ENCODE measurements around the gene FOXP1.

Gene FOXP1

GRCh38 chr3:71074423-71074822 lies 509.1 kb downstream of the FOXP1 start:
- Histone ChIP-seq H3K4me1 (peaks cover 0 to 98% (median 60%) of the 10 kb centered on the region in 4 donors), H3K4me3 (no peak overlapping the region), H3K27ac (peak overlapping the region; percentile 18 to 45), H3K27me3 (no peaks in the 10 kb centered on the region), H3K9me3 (no peaks in the 10 kb centered on the region), H3K36me3 (no peaks in the 10 kb centered on the region)
- intact Hi-C loops (cut with DNase I; ENCODE audit: low total_unique reads) = loop anchor here (10.0 kb wide), 2 partner anchors 230 to 520 kb away; no protein-coding TSS in a partner anchor
- no peak for TF ChIP-seq CTCF (IDR thresholded peaks at IDR 0.05)
- no peak for DNase-seq

DNA sequence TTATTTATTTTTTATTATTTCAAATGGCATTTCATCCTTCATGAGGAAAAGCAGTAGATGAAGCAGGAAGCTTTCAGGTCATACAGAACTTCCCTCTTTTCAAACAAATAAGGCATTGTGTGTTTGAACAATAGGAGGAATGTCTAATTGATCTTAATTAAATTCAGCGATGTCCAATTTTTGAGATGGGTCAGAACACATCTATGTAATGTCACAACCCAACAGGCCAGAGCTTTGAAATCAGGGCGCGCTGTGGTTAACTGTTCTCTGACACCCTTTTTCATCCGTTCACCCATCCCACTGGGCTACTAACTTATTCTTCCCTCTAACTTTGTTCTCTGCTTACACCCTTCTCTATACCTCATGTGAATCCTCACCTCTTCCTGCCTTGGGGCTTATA lies 510.5 kb downstream of the FOXP1 start:
- H3K4me1 ChIP-seq = peaks cover 0 to 98% (median 64%) of the 10 kb centered on the region in 4 donors
- intact Hi-C loops (cut with DNase I; ENCODE audit: low total_unique reads) = loop anchor here (10.0 kb wide), 2 partner anchors 232 to 518 kb away; no protein-coding TSS in a partner anchor
- H3K27me3 ChIP-seq = no peaks in the 10 kb centered on the region
- TF ChIP-seq CTCF (IDR thresholded peaks at IDR 0.05) = no peak
- peak overlapping the region; percentile 94 to 99 for H3K27ac ChIP-seq
- no peak for DNase-seq
- H3K9me3 ChIP-seq = no peaks in the 10 kb centered on the region
- H3K4me3 ChIP-seq = no peak overlapping the region
- no peaks in the 10 kb centered on the region for H3K36me3 ChIP-seq

GRCh38 chr3:71072287-71072686 lies 511.2 kb downstream of the FOXP1 start:
- Histone ChIP-seq H3K4me3 (no peak overlapping the region), H3K9me3 (no peaks in the 10 kb centered on the region), H3K36me3 (no peaks in the 10 kb centered on the region), H3K27me3 (no peaks in the 10 kb centered on the region), H3K4me1 (peaks cover 0 to 98% (median 64%) of the 10 kb centered on the region in 4 donors), H3K27ac (peak overlapping the region; percentile 94 to 99)
- intact Hi-C loops (cut with DNase I; ENCODE audit: low total_unique reads) = loop anchor here (10.0 kb wide), 2 partner anchors 233 to 517 kb away; no protein-coding TSS in a partner anchor
- TF ChIP-seq CTCF (IDR thresholded peaks at IDR 0.05) = no peak
- no peak for DNase-seq

- DNase-seq = no peak
- Histone ChIP-seq H3K4me1 (peaks cover 0 to 98% (median 64%) of the 10 kb centered on the region in 4 donors), H3K9me3 (no peaks in the 10 kb centered on the region), H3K4me3 (peak overlapping the region; percentile 8 to 26), H3K27ac (peak overlapping the region; percentile 94 to 99), H3K36me3 (no peaks in the 10 kb centered on the region), H3K27me3 (no peaks in the 10 kb centered on the region)
- intact Hi-C loops (cut with DNase I; ENCODE audit: low total_unique reads) = loop anchor here (10.0 kb wide), 2 partner anchors 234 to 516 kb away; no protein-coding TSS in a partner anchor
- TF ChIP-seq CTCF (IDR thresholded peaks at IDR 0.05) = no peak
These were observed 512.7 kb downstream of the FOXP1 start for GRCh38 chr3:71070497-71071463.

GRCh38 chr3:71069797-71070196 lies 513.7 kb downstream of the FOXP1 start:
- H3K27ac ChIP-seq = peak overlapping the region; percentile 94 to 99
- H3K9me3 ChIP-seq = no peaks in the 10 kb centered on the region
- no peaks in the 10 kb centered on the region for H3K36me3 ChIP-seq
- TF ChIP-seq CTCF (IDR thresholded peaks at IDR 0.05) = peak; percentile 45 to 46
- no peaks in the 10 kb centered on the region for H3K27me3 ChIP-seq
- no peak overlapping the region for H3K4me3 ChIP-seq
- peaks cover 0 to 91% (median 64%) of the 10 kb centered on the region in 4 donors for H3K4me1 ChIP-seq
- DNase-seq = peak; percentile 83 to 84
- intact Hi-C loops (cut with DNase I; ENCODE audit: low total_unique reads) = loop anchor here (5.0 to 10.0 kb wide), 4 partner anchors 165 to 515 kb away; partner anchors contain the start of gene FOXP1

Measured in tibial artery (tissue), 4 donors.